ENCODE results near the gene SAMD13. TPM values are rescaled to one million over a fixed set of nuclear protein-coding genes. Genes with fewer than 3 reads are reported as not detected.

Gene SAMD13
- total RNA-seq, 2 experiments from 2014 or later, result not detected

DNA sequence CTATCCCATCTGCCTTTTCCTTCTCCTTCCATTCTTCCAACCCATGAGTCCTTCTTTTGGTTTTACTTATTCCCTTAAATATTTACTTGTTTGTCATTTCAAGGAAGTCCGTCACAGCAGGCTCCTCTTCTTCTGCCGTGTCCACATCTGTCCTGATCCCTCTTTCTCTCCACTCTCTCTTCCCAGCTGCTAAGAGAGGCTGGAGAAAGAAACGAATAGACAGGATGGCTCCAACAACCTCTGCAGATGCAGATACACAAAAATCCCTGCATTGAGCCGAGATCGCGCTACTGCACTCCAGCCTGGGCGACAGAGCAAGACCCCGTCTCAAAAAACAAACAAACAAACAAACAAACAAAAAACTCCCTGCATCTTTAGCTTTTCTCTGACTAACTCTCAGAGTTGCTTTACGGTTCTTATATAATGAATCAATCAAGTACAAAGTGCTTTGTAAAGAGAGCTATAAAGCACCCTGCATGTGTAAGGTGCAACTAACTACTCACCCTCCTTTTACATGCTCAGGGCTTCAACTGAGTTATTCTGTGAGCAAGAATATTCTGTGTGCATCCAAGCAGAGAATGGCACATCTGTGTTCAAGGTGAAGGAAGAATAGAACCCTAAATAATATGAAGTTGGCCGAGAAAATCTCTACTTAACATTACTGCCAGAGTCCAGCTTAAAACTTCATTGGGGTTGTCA, 3.8 kb upstream of the SAMD13 start:
- TF ChIP-seq CTCF (IDR thresholded peaks at IDR 0.05), result no peak
- Histone ChIP-seq H3K4me1 (ENCODE audit: insufficient read depth, low read length) (peaks cover 22% of the 10 kb centered on the region), H3K9me3 (ENCODE audit: control insufficient read depth in 1 of 2, insufficient read depth in 1 of 2, low read length in 2 of 2) (no peaks in the 10 kb centered on the region), H3K27me3 (ENCODE audit: control insufficient read depth in 1 of 2, insufficient read depth in 2 of 2, low read length in 2 of 2) (peaks cover 0 to 9% of the 10 kb centered on the region in 2 experiments), H3K4me3 (ENCODE audit: low read length) (peak overlapping the region; percentile 82), H3K36me3 (ENCODE audit: insufficient read depth, low read length) (no peaks in the 10 kb centered on the region), H3K27ac (ENCODE audit: low read depth in 1 of 2, low read length in 2 of 2) (no peak overlapping the region)
- intact Hi-C loops (cut with DNase I, micrococcal nuclease), result loop anchor here in 1 of 2 experiments (5.0 to 10.0 kb wide), 2 partner anchors 145 to 637 kb away; no protein-coding TSS in a partner anchor
- H3K27ac Mint-ChIP-seq, result peak overlapping the region; percentile 37
- DNase-seq (no peak), ATAC-seq (ENCODE audit: poor library complexity) (no peak)
- peaks cover 41% of the 10 kb centered on the region for H3K4me1 Mint-ChIP-seq (ENCODE audit: low read depth)
- ChIA-PET POLR2A (interaction anchor here (0.7 to 3.6 kb wide), 7 partner anchors 10 to 645 kb away, joined by 3 to 17 read pairs (median 3); partner anchors contain the start of genes GNG5, PRKACB and SPATA1), CTCF (interaction anchor here (0.7 kb wide), 1 partner anchor 392 kb away, joined by 3 read pairs; no protein-coding TSS in a partner anchor)
- peaks cover 9% of the 10 kb centered on the region for H3K27me3 Mint-ChIP-seq
- no peaks in the 10 kb centered on the region for H3K36me3 Mint-ChIP-seq (ENCODE audit: low read depth)
- no peaks in the 10 kb centered on the region for H3K9me3 Mint-ChIP-seq
- peak overlapping the region; percentile 84 for H3K4me3 Mint-ChIP-seq

GRCh38 chr1:84298328-84298683, 3.2 kb upstream of the SAMD13 start:
- peaks cover 48% of the 10 kb centered on the region for H3K4me1 Mint-ChIP-seq (ENCODE audit: low read depth)
- intact Hi-C loops (cut with DNase I, micrococcal nuclease), result loop anchor here in 1 of 2 experiments (5.0 to 10.0 kb wide), 2 partner anchors 146 to 636 kb away; no protein-coding TSS in a partner anchor
- TF ChIP-seq CTCF (IDR thresholded peaks at IDR 0.05), result no peak
- no peaks in the 10 kb centered on the region for H3K36me3 ChIP-seq (ENCODE audit: insufficient read depth, low read length)
- H3K4me3 ChIP-seq (ENCODE audit: low read length), result peak overlapping the region; percentile 82
- H3K36me3 Mint-ChIP-seq (ENCODE audit: low read depth), result no peaks in the 10 kb centered on the region
- peak overlapping the region; percentile 89 for H3K4me3 Mint-ChIP-seq
- DNase-seq, result peak in 12 of 14 experiments; percentile 5 to 74 (median 44)
- no peak overlapping the region for H3K27ac ChIP-seq (ENCODE audit: low read depth in 1 of 2, low read length in 2 of 2)
- H3K9me3 ChIP-seq (ENCODE audit: control insufficient read depth in 1 of 2, insufficient read depth in 1 of 2, low read length in 2 of 2), result no peaks in the 10 kb centered on the region
- H3K27me3 Mint-ChIP-seq, result peaks cover 12% of the 10 kb centered on the region
- H3K4me1 ChIP-seq (ENCODE audit: insufficient read depth, low read length), result peaks cover 24% of the 10 kb centered on the region
- ChIA-PET POLR2A (interaction anchor here (0.6 to 3.6 kb wide), 6 partner anchors 135 to 208 kb away, joined by 3 to 17 read pairs (median 3); partner anchors contain the start of genes GNG5, PRKACB and SPATA1), CTCF (interaction anchor here (0.7 to 0.9 kb wide), 2 partner anchors 135 to 391 kb away, joined by 3 read pairs; no protein-coding TSS in a partner anchor)
- peak; percentile 72 for ATAC-seq (ENCODE audit: poor library complexity)
- peaks cover 0 to 9% of the 10 kb centered on the region in 2 experiments for H3K27me3 ChIP-seq (ENCODE audit: control insufficient read depth in 1 of 2, insufficient read depth in 2 of 2, low read length in 2 of 2)
- H3K27ac Mint-ChIP-seq, result peak overlapping the region; percentile 37
- H3K9me3 Mint-ChIP-seq, result no peaks in the 10 kb centered on the region

DNA sequence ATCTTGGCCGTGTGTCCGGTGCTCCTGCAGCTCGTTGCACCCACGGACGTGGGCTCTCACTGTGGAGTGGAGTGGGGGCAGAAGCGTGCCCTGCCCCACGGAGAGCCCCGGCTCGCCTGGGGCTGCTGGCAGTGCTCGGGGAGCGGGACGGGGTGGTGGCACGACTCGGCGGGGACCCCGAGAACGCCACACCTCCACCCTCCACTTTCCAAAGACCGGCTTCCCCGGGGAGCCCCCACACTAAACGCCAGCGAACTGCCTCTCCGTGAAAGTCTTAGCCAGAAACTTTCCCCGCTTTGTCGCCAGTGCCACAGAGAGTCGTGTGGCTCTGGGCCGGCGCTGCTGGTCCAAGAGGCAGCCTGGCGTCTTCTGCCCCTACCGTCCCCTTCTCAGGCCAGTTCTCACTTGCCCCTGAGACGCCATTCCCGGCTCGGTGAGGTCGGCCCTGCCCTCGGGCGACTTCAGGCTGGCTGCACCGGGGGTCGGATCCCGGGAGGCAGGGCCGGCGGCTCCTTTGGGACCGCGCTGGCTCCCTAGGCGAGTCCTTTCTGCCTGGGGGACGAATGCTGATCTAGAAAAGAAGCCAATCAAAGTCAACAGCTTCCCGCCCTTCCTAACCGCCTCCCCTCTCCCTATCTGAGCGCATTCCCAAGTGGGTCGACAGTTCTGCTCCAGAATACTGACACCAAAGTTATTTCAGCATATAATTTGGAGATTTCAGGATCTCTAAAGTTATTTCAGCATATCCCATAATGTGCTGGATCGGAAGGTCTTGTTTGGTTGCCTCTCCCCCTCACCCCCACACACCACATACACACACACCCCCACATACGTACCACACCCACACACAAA, 2.6 kb upstream of the SAMD13 start:
- peak overlapping the region; percentile 37 for H3K27ac Mint-ChIP-seq
- H3K27me3 ChIP-seq (ENCODE audit: control insufficient read depth in 1 of 2, insufficient read depth in 2 of 2, low read length in 2 of 2), result peaks cover 0 to 9% of the 10 kb centered on the region in 2 experiments
- intact Hi-C loops (cut with DNase I, micrococcal nuclease), result loop anchor here in 1 of 2 experiments (5.0 to 10.0 kb wide), 2 partner anchors 147 to 636 kb away; no protein-coding TSS in a partner anchor
- ChIA-PET POLR2A (interaction anchor here (0.6 to 3.6 kb wide), 6 partner anchors 27 to 155 kb away, joined by 3 to 17 read pairs (median 3); partner anchors contain the start of gene PRKACB), CTCF (interaction anchor here (0.9 kb wide), 1 partner anchor 134 kb away, joined by 3 read pairs; no protein-coding TSS in a partner anchor)
- H3K4me1 Mint-ChIP-seq (ENCODE audit: low read depth), result peaks cover 51% of the 10 kb centered on the region
- no peaks in the 10 kb centered on the region for H3K9me3 Mint-ChIP-seq
- DNase-seq, result peak in 10 of 14 experiments; percentile 2 to 46 (median 20)
- H3K27me3 Mint-ChIP-seq, result peaks cover 13% of the 10 kb centered on the region
- no peaks in the 10 kb centered on the region for H3K9me3 ChIP-seq (ENCODE audit: control insufficient read depth in 1 of 2, insufficient read depth in 1 of 2, low read length in 2 of 2)
- H3K36me3 ChIP-seq (ENCODE audit: insufficient read depth, low read length), result no peaks in the 10 kb centered on the region
- peak; percentile 46 for ATAC-seq (ENCODE audit: poor library complexity)
- peak overlapping the region; percentile 82 for H3K4me3 ChIP-seq (ENCODE audit: low read length)
- peak overlapping the region; percentile 89 for H3K4me3 Mint-ChIP-seq
- no peak for TF ChIP-seq CTCF (IDR thresholded peaks at IDR 0.05)
- no peak overlapping the region for H3K27ac ChIP-seq (ENCODE audit: low read depth in 1 of 2, low read length in 2 of 2)
- H3K36me3 Mint-ChIP-seq (ENCODE audit: low read depth), result no peaks in the 10 kb centered on the region
- H3K4me1 ChIP-seq (ENCODE audit: insufficient read depth, low read length), result peaks cover 25% of the 10 kb centered on the region
